Hematopoietic multipotent progenitor cell treated with erythropoietin and hydrocortisone succinate and interleukin-3 and kit ligand, for 17 days (in vitro differentiated cells): ENCODE measurements around the gene ZNF846.
"Not testable (repeated sequence)": the region's sequence is repeated elsewhere in the genome, so short reads cannot be mapped to it uniquely, and the experiment has no call there.

Experiments
- DNase-seq: peaks from one replicate; pipeline ENCODE4 v3.0.0-alpha.2; 2015; ENCODE audit warnings: low spot score

Gene ZNF846

DNA sequence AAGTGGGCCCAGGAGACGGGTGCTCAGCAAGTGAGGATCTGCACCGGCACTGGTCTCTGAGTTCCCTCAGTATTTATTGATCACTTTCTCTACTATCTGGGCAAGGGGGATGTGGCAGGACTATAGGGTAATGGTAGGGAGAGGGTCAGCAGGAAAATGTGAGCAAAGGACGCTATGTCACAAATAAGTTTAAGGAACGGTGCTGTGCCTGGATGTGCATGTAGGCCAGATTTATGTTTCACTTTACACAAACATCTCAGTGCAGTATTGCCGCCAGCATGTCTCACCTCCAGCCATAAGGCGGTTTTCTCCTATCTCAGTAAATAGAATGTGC is 15.6 kb upstream of the ZNF846 start:
- DNase-seq: not testable (repeated sequence)

DNA sequence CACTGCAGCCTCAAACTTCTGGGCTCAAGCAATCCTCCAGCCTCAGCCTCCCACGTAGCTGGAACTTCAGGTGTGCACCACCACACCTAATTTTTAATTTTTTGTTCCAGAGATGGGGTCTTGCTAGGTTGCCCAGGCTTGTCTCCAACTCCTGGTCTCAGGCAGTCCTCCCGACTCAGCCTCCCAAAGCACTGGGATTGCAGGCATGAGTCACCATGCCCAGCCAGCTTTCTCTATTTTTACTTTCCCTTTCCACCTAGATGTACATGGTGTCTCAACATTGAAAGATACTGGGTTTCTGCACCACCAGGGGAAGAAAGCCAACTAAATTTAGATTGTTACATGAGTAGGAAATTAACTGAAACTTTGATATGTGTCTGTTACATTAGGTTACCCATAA is 13.8 kb upstream of the ZNF846 start:
- DNase-seq: no peak

DNA sequence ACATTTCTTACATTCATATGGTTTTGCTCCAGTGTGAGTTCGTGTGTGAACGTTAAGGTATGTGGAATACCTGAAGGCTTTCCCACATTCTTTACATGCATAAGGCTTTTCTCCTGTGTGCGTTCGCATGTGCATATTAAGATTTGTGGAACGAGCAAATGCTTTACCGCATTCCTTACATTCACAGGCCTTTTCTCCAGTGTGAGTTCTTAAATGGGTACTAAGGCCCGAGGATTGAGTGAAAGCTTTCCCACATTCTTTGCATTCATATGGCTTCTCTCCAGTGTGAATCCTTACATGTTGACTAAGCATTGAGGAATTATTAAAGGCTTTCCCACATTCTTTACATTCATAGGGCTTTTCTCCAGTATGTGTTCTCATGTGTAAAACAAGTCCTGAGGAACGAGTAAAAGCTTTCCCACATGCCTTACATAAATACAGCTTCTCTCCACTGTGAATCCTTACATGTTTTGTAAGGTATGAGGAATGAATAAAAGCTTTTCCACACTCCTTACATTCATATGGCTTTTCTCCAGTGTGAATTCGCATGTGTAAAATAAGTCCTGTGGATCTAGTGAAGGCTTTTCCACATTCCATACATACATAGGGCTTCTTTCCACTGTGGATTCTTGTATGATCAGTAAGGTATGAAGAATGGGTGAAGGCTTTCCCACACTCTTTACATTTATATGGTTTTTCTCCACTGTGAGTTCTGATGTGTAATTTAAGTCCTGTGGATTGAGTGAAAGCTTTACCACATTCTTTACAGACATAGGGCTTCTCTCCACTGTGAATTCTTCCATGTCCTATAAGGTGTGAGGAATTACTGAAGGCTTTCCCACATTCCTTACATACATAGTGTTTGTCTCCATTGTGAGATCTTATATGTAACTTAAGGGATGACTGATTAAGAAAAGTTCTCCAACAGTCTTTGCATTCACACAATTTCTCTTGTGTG is 10.7 kb downstream of the ZNF846 start:
- no peak for DNase-seq

DNA sequence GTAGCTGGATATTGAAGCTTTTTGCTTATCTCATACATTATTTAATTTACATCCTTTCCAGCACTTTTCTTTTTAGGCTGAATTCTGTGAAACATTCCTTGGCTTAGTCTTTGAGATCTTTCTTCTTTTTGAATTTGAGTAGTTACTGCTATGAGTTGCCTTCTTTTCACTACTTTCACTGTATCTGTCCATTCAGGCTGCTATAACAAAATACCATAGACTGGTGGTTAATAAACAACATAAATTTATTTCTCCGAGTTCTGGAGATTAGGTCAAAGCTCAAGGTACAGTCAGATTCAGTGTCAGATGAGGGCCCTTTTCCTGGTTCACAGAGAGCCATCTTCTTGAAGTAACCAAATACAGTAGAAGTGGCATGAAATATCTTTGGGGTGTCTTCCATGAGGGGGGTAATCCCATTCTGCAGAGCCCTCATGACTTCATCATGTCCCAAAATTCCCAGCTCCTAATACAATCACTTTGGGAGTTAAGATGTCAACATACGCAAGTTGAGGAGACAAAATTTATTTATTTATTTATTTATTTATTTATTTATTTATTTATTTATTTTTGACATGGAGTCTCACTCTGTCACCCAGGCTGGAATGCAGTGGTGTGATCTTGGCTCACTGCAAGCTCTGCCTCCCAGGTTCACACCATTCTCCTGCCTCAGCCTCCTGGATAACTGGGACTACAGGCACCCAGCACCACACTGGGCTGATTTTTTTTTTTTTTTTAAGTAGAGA is 15.7 kb downstream of the ZNF846 start:
- DNase-seq: no peak

DNA sequence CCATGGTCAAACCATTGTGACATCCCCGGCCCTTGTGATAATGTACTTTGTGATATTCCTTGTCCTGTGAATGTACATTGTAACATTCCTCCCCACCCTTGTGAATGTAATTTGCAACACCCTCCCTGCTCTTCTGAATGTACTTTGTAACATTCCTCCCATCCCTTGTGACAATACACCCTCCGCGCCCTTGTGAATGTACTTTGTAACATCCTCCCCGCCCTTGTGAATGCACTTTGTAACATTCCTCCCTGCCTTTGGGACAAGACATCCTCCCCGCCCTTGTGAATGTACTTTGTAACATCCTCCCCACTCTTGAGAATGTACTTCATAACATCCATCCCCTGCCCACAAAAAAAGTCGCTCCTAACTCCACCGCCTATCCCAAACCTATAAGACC is 17.1 kb downstream of the ZNF846 start:
- DNase-seq: no peak

DNA sequence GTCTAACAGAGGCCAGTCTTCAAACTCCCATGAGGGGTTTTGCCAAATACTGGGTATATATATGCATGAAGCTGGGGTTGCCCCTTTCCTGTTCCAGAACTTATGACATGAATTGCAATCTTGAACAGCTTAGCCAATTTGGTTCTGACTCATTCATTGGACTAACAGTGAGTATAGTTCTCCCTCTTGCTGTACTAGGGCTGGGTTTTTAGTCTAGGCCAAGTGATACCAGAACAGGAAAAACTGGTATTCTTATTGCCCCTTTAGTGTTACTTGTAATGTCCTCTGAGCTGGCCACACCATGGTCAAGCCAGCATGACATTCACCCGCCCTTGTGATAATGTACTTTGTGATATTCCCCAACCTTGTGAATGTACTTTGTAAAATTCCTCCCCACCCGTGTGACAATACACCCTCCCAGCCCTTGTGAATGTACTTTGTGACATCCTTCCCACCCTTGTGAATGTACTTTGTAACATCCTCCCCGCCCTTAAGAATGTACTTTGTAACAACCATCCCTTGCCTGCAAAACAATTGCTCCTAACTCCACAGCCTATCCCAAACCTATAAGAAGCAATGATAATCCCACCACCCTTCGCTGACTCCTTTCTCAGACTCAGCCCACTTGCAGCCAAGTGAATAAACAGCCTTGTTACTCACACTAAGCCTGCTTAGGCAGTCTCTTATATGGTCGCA is 26.9 kb downstream of the ZNF846 start:
- DNase-seq: no peak

DNA sequence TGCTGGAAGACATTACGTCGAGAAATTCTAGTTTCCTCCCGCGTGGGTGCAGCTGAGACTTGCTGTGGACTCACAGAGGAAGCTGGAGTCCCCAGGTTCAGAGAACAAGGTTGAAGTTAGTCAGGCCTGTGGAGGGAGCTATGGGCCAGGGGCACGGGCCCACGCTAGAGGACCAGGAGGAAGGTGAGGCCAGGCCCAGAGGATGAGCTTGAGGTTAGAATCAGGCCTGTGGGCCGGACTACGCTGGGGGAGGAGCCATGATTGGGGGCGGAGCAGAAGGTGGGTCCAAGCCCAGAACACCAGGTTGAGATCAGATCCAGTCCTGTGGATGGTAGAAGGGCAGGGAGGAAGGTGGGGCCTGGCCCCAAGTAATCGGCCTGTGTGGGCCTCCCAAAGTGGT is 32.6 kb downstream of the ZNF846 start:
- no peak for DNase-seq

DNA sequence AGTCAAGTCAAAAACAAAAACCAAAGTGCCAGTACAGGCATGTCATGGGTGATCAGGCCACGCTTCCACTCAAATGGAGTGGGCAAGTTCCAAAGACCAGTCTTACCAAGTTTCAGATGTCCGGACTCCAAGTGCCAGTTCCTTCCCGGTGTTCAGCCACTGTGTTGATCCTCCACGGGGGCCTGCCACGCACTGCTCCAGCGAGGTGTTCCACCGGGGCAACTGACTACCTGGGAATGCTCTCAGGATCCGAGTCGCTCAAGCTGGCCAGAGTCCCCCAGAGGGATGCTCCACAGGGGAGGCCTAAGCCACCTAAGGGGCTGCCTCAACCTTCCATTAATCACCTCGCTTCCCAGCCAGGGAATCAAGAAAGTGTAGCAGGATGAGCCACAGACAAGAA is 38.5 kb downstream of the ZNF846 start:
- DNase-seq: not testable (repeated sequence)

DNA sequence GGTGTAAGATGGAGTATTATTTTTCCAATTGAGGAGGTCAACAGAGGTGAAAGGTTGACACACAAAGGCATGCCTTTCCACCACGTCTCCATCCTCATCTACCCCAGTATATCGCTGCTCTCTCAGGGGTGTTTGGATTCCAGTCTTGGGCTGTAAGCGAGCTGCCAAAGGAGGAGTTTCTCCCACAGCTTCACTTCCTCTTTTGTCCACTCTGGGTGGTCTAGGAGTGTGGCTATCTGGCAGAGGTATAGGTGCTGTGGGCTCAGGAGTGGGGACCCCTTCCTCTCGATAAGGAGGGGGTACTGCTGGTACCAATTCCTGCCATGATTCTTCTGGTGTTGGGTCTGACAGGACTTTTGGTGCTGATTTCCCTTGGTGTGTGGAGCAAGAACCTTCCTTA is 39.4 kb downstream of the ZNF846 start:
- no peak for DNase-seq

DNA sequence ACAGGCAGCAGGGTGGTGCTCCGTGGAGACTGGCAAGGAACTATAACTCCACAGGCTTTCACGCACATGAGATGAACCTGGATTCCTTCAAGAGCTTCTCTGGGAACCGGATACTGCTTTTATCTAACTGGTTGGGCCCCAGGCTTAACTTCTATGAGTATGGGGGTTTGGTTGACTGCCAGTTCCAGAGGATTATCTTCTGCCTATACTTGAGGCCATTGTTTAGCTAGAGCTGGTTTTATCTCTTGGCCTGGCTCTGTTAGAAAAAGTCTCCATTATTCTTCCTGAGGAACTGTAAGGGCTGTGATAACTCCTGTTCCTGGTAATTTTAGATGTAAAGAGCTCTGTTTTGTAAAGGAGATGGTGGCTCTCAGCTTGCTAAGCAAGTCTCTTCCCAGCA is 40.9 kb downstream of the ZNF846 start:
- no peak for DNase-seq

DNA sequence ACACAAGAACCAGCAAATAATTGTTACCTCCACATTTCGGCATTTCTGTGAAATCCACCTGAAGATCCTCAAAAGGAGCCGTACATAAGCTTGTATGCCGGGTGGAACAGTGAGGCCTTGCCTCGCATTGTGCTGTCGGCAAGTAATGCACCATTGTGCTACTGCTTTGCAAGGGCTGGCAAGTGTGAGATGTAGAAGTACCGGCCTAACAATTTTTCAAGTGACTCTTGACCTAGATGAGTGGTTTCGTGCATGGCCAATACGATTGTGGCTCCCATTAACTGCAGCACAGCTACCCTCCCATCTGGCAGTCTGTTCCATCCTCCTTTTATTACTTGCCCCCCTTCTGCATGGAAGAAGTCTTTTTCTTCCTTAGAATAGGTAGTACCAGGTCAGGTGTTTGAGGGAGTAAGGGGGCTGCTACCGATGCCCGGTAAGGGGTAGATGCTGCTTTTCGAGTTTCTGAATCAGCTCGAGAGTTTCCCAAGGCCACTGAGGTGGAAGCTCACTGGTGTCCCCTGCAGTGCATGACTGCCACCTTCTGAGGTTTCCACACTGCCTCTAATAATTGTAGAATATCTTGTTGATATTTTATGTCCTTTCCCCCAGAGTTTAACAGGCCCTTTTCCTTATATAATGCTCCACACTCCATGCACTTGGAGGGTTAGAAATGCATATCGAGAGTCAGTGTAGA is 42.9 kb downstream of the ZNF846 start:
- DNase-seq: not testable (repeated sequence)

DNA sequence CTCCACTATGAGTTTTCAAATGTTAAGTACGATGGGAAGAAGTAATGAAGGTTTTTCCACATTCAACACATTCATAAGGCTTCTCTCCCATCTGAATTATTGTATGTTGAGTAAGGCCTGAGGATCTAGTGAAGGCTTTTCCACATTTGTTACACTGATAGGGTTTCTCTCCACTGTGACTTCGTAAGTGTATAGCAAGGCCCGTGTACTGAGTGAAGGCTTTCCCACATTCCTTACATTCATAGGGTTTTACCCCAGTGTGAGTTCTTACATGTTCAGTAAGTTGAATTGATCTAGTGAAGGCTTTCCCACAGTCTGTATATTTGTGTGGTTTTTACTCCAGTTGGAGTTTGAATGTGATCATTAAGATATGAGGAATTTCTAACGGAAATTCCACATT is 44.4 kb downstream of the ZNF846 start:
- no peak for DNase-seq

DNA sequence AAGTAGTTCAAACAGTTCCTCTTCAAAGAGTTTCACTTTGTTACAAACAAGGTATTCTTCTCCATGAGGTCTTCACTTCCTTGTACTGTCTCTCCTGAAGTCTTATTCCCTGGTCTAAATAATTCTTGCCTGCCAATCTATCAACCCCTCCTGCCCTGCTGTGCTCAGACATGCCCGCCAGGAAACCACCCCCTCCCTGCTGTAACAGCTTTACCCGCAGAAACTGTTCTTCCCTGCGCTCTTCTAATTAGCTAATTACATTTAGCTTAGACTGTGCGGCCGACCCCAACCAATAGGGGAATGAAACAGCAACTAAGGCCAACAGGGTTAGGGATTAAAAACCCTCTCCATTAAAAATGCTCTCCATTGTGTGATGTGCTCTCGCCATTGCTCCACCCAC is 46.7 kb downstream of the ZNF846 start:
- no peak for DNase-seq

DNA sequence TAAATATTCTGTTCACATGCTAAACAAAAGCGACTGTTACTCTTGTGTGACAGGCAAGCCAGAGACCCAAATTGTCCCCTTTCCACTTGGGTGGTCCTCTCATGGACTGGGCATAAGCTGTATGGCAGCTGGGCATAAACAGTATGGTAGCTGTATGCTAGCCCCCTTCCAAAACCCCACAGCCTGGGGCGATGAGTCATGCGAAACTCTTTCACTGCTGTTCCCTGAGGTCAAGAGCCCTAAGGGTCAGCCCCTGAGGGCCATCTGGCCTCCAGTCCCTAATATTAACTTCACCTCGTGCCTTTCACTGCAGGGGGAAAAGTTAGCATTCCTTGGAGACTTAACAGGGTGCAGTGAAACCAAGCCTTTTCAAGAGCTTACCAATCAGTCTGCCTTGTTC is 48.0 kb downstream of the ZNF846 start:
- no peak for DNase-seq

DNA sequence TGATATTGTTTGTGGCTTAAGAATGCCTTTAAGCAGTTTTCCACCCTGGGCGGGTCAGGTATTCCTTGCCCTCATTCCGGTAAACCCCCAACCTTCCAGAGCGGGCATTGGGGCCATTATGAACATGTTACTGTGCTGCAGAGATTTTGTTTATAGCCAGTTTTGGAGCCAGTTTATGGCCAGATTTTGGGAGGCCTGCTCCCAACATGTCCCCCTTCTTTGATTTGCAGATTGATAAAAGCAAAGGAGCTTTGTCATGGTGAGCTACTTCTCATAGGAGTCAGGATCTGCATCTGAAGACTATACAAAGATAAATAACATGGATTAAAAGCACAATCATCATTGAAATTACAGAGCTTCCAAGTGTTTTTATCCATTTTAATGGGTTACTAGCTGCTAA is 56.7 kb downstream of the ZNF846 start:
- DNase-seq: no peak

DNA sequence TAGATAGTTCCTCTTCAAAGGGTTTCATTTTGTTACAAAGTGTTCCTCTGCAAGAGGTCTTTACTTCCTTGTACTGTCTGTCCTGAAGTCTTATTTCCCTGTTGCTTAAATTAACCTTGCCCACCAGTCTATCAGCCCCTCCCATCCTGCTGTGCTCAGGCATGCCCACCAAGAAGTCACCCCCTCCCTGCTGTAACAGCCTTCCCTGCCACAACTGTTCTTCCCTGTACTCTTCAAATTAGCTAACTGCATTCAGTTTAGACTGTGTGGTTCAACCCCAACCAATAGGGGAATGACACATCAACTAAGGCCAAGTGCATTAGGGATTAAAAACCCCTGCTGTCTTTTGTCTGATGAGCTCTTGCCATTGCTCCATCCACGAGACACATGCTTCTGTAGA is 59.2 kb downstream of the ZNF846 start:
- DNase-seq: no peak

DNA sequence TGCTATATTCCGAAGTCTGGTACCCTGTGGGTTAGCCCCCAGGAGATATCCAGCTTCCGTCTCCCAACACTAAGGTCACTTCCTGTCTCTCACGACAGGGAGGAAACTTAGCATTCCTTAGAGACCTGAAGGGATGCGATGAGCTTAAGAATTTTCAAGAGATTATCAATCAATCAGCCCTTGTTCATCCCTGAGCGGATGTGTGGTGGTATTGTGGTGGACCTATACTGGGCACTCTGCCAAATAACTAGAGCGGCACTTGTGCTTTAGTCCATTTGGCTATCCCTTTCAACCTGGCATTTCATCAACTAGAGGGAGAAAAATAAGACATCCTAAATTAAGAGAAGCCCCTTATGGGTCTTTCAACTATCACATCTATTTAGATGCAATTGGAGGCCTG is 62.7 kb downstream of the ZNF846 start:
- DNase-seq: no peak

DNA sequence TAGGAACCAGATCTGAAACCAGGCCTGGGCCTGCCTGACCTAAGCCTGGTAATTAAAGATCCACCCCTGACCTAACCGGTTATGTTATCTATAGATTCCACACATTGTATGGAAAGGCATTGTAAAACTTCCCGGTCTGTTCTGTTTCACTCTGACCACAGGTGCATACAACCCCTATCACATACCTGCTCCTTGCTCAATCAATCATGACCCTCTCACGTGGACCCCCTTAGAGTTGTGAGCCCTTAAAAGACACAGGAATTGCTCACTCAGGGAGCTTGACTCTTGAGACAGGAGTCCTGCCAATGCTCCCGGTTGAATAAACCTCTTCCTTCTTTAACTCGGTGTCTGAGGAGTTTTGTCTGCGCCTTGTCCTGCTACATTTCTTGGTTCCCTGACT is 66.4 kb downstream of the ZNF846 start:
- no peak for DNase-seq
